ENCODE results near the gene DUSP16. TPM values are rescaled to one million over a fixed set of nuclear protein-coding genes. Genes with fewer than 3 reads are reported as not detected.

DUSP16 gene
- total RNA-seq, 3 donors from 2014 or later (not counting 1 experiment from before 2014, with no cell fraction given), result 6.9 to 19.9 (median 10.0) TPM

GRCh38 chr12:12542286-12542685, 20.4 kb downstream of the DUSP16 start:
- Histone ChIP-seq H3K36me3 (ENCODE audit: control insufficient read depth, insufficient read depth, low read length) (no peaks in the 10 kb centered on the region), H3K4me3 (ENCODE audit: low read length) (no peak overlapping the region), H3K4me1 (ENCODE audit: control insufficient read depth, insufficient read depth, low read length) (peaks cover 3% of the 10 kb centered on the region), H3K27ac (ENCODE audit: low read length) (no peak overlapping the region), H3K27me3 (ENCODE audit: control insufficient read depth, insufficient read depth, low read length) (no peaks in the 10 kb centered on the region), H3K9me3 (ENCODE audit: control insufficient read depth, insufficient read depth, low read length) (no peaks in the 10 kb centered on the region)
- TF ChIP-seq CTCF (IDR thresholded peaks at IDR 0.05), result no peak
- intact Hi-C loops (cut with micrococcal nuclease), result no loop called here
- Mint-ChIP-seq H3K36me3 (no peaks in the 10 kb centered on the region), H3K4me1 (peaks cover 0 to 5% of the 10 kb centered on the region in 2 donors), H3K27me3 (ENCODE audit: low read depth in 2 of 2) (no peaks in the 10 kb centered on the region), H3K4me3 (no peak overlapping the region), H3K9me3 (no peaks in the 10 kb centered on the region), H3K27ac (no peak overlapping the region)
- DNase-seq, result no peak
- ATAC-seq, result no peak
- 100% methylated on average over 1 of the region's 5 CpGs for WGBS (ENCODE audit: insufficient coverage)

GRCh38 chr12:12541782-12542181, 20.9 kb downstream of the DUSP16 start:
- no peaks in the 10 kb centered on the region for H3K27me3 ChIP-seq (ENCODE audit: control insufficient read depth, insufficient read depth, low read length)
- Mint-ChIP-seq H3K9me3 (no peaks in the 10 kb centered on the region), H3K27me3 (ENCODE audit: low read depth in 2 of 2) (no peaks in the 10 kb centered on the region), H3K4me1 (peaks cover 0 to 5% of the 10 kb centered on the region in 2 donors), H3K36me3 (no peaks in the 10 kb centered on the region), H3K4me3 (no peak overlapping the region), H3K27ac (no peak overlapping the region)
- H3K4me3 ChIP-seq (ENCODE audit: low read length), result no peak overlapping the region
- WGBS (ENCODE audit: insufficient coverage), result 98% methylated on average over 4 of the region's 4 CpGs
- DNase-seq (no peak), ATAC-seq (no peak)
- TF ChIP-seq CTCF (IDR thresholded peaks at IDR 0.05), result no peak
- intact Hi-C loops (cut with micrococcal nuclease), result no loop called here
- no peak overlapping the region for H3K27ac ChIP-seq (ENCODE audit: low read length)
- peaks cover 3% of the 10 kb centered on the region for H3K4me1 ChIP-seq (ENCODE audit: control insufficient read depth, insufficient read depth, low read length)
- H3K9me3 ChIP-seq (ENCODE audit: control insufficient read depth, insufficient read depth, low read length), result no peaks in the 10 kb centered on the region
- no peaks in the 10 kb centered on the region for H3K36me3 ChIP-seq (ENCODE audit: control insufficient read depth, insufficient read depth, low read length)

- Mint-ChIP-seq H3K36me3 (no peaks in the 10 kb centered on the region), H3K27ac (no peak overlapping the region), H3K4me3 (no peak overlapping the region), H3K9me3 (no peaks in the 10 kb centered on the region), H3K27me3 (ENCODE audit: low read depth in 2 of 2) (no peaks in the 10 kb centered on the region), H3K4me1 (peaks cover 0 to 5% of the 10 kb centered on the region in 2 donors)
- no peak for TF ChIP-seq CTCF (IDR thresholded peaks at IDR 0.05)
- H3K27ac ChIP-seq (ENCODE audit: low read length), result no peak overlapping the region
- no peak overlapping the region for H3K4me3 ChIP-seq (ENCODE audit: low read length)
- WGBS (ENCODE audit: insufficient coverage), result 63% methylated on average over 4 of the region's 5 CpGs
- peaks cover 3% of the 10 kb centered on the region for H3K4me1 ChIP-seq (ENCODE audit: control insufficient read depth, insufficient read depth, low read length)
- no peaks in the 10 kb centered on the region for H3K36me3 ChIP-seq (ENCODE audit: control insufficient read depth, insufficient read depth, low read length)
- peak in 1 of 2 donors; percentile 31 for DNase-seq
- ATAC-seq, result no peak
- no peaks in the 10 kb centered on the region for H3K27me3 ChIP-seq (ENCODE audit: control insufficient read depth, insufficient read depth, low read length)
- intact Hi-C loops (cut with micrococcal nuclease), result no loop called here
- no peaks in the 10 kb centered on the region for H3K9me3 ChIP-seq (ENCODE audit: control insufficient read depth, insufficient read depth, low read length)
Observed at GRCh38 chr12:12540261-12541013, 22.2 kb downstream of the DUSP16 start.
